Natural killer cell (primary cell): ENCODE results near the gene TMEM132D. TPM values are rescaled to one million over a fixed set of nuclear protein-coding genes. Genes with fewer than 3 reads are reported as not detected.

Experiments
- ATAC-seq, 3 donors: fragments of 150-1000 bp in 2 of 3; fragments of 200-7000 bp in 1 of 3; cut with Tn5 transposase; 1 replicate in 1 of 3; 2 replicates in 2 of 3; pipeline ENCODE4 v1.10.0; 2021; ENCODE audit warnings: mild to moderate bottlenecking in 2 of 3, moderate library complexity in 2 of 3
- DNase-seq, 2 donors: peaks; one replicate each; pipeline versions ENCODE4 v3.0.0 to v3.0.0-alpha.2; 2013 to 2021; ENCODE audit warnings: mixed read lengths in 1 of 2
- H3K27ac ChIP-seq: one replicate; pipeline ENCODE4 v1.5.1; 2013; ENCODE audit warnings: mild to moderate bottlenecking, low read length
- H3K27me3 ChIP-seq: one replicate; pipeline ENCODE4 v1.6.1; 2013; ENCODE audit warnings: low read length; ENCODE audit not compliant: control insufficient read depth, insufficient read depth
- H3K36me3 ChIP-seq: one replicate; pipeline ENCODE4 v1.6.1; 2013; ENCODE audit warnings: low read length; ENCODE audit not compliant: control insufficient read depth, insufficient read depth
- H3K4me1 ChIP-seq: one replicate; pipeline ENCODE4 v1.6.1; 2013; ENCODE audit warnings: low read length; ENCODE audit not compliant: control insufficient read depth, insufficient read depth
- H3K4me3 ChIP-seq: one replicate; pipeline ENCODE4 v1.5.1; 2013; ENCODE audit warnings: low read length
- H3K9me3 ChIP-seq: one replicate; pipeline ENCODE4 v1.6.1; 2013; ENCODE audit warnings: low read length; ENCODE audit not compliant: control insufficient read depth, insufficient read depth
- H3K27ac Mint-ChIP-seq, 2 donors: one replicate each; pipeline ENCODE4 v1.8.0; 2022; ENCODE audit warnings: mild to moderate bottlenecking in 2 of 2, mixed read lengths in 2 of 2, moderate library complexity in 1 of 2
- H3K27me3 Mint-ChIP-seq, 2 donors: one replicate each; pipeline ENCODE4 v1.8.0; 2022; ENCODE audit warnings: low read depth in 2 of 2, mixed read lengths in 2 of 2
- H3K36me3 Mint-ChIP-seq: one replicate; pipeline ENCODE4 v1.8.0; 2022; ENCODE audit warnings: mixed read lengths
- H3K4me1 Mint-ChIP-seq, 2 donors: one replicate each; pipeline ENCODE4 v1.8.0; 2022; ENCODE audit warnings: mixed read lengths in 2 of 2
- H3K4me3 Mint-ChIP-seq: one replicate; pipeline ENCODE4 v1.8.0; 2022; ENCODE audit warnings: mild to moderate bottlenecking, moderate library complexity, mixed read lengths
- H3K9me3 Mint-ChIP-seq, 2 donors: one replicate each; pipeline ENCODE4 v1.8.0; 2022; ENCODE audit warnings: mixed read lengths in 2 of 2
- CTCF ChIP-seq: fragments of 200-600 bp; IDR thresholded peaks from one replicate; pipeline ENCODE4 v1.8.0; 2022; ENCODE audit warnings: antibody characterized with exemption
- WGBS: methylation state at CpG from one replicate; pipeline ENCODE4 v1.1.7; 2013; ENCODE audit warnings: missing lambda C conversion rate; ENCODE audit not compliant: insufficient coverage; 5-methylcytosine and 5-hydroxymethylcytosine counted together
- intact Hi-C: fragments of 100-400 bp; cut with micrococcal nuclease; formaldehyde crosslinking; loops from one replicate; pipeline ENCODE4 v1.14.2; 2022
- total RNA-seq, 4 donors: library from RNA; stranded (reverse); fragments of 120-200 nt in 1 of 4; gene quantifications; one replicate each; pipeline versions ENCODE4 v1.2.3 to v1.2.4, GENCODE V29; 2013 to 2022

TMEM132D gene
- total RNA-seq, 3 donors from 2014 or later (not counting 1 experiment from before 2014, with no cell fraction given) = not detected

GRCh38 chr12:129844662-129845220, 59.1 kb downstream of the TMEM132D start:
- H3K4me1 Mint-ChIP-seq = no peaks in the 10 kb centered on the region
- H3K9me3 ChIP-seq = no peaks in the 10 kb centered on the region
- H3K4me3 ChIP-seq = no peak overlapping the region
- DNase-seq (no peak), ATAC-seq (no peak)
- no peak overlapping the region for H3K27ac ChIP-seq
- TF ChIP-seq CTCF = no peak
- no peak overlapping the region for H3K4me3 Mint-ChIP-seq
- H3K36me3 ChIP-seq = no peaks in the 10 kb centered on the region
- H3K27me3 Mint-ChIP-seq = no peaks in the 10 kb centered on the region
- intact Hi-C loops = no loop called here
- H3K27ac Mint-ChIP-seq = no peak overlapping the region
- H3K27me3 ChIP-seq = no peaks in the 10 kb centered on the region
- 60% methylated on average over 1 of the region's 5 CpGs for WGBS
- no peaks in the 10 kb centered on the region for H3K4me1 ChIP-seq
- no peaks in the 10 kb centered on the region for H3K9me3 Mint-ChIP-seq
- H3K36me3 Mint-ChIP-seq = no peaks in the 10 kb centered on the region

GRCh38 chr12:129841251-129841650, 62.6 kb downstream of the TMEM132D start:
- H3K4me3 Mint-ChIP-seq = no peak overlapping the region
- H3K4me3 ChIP-seq = no peak overlapping the region
- H3K4me1 ChIP-seq = no peaks in the 10 kb centered on the region
- no peaks in the 10 kb centered on the region for H3K36me3 ChIP-seq
- no peaks in the 10 kb centered on the region for H3K9me3 ChIP-seq
- 79% methylated on average over 2 of the region's 3 CpGs for WGBS
- no peaks in the 10 kb centered on the region for H3K4me1 Mint-ChIP-seq
- no peaks in the 10 kb centered on the region for H3K27me3 Mint-ChIP-seq
- ATAC-seq = no peak
- H3K27me3 ChIP-seq = no peaks in the 10 kb centered on the region
- H3K9me3 Mint-ChIP-seq = no peaks in the 10 kb centered on the region
- TF ChIP-seq CTCF = no peak
- H3K36me3 Mint-ChIP-seq = no peaks in the 10 kb centered on the region
- H3K27ac ChIP-seq = no peak overlapping the region
- H3K27ac Mint-ChIP-seq = no peak overlapping the region
- no peak for DNase-seq
- intact Hi-C loops = no loop called here

GRCh38 chr12:129840145-129840884, 63.5 kb downstream of the TMEM132D start:
- TF ChIP-seq CTCF = no peak
- no peak overlapping the region for H3K4me3 Mint-ChIP-seq
- Histone ChIP-seq H3K27ac (no peak overlapping the region), H3K4me3 (no peak overlapping the region), H3K9me3 (no peaks in the 10 kb centered on the region), H3K4me1 (no peaks in the 10 kb centered on the region), H3K27me3 (no peaks in the 10 kb centered on the region), H3K36me3 (no peaks in the 10 kb centered on the region)
- H3K27me3 Mint-ChIP-seq = no peaks in the 10 kb centered on the region
- no peak for ATAC-seq
- no peaks in the 10 kb centered on the region for H3K36me3 Mint-ChIP-seq
- no peak overlapping the region for H3K27ac Mint-ChIP-seq
- WGBS = 84% methylated on average over 16 of the region's 21 CpGs
- H3K4me1 Mint-ChIP-seq = no peaks in the 10 kb centered on the region
- H3K9me3 Mint-ChIP-seq = no peaks in the 10 kb centered on the region
- DNase-seq = no peak
- intact Hi-C loops = no loop called here

- Mint-ChIP-seq H3K4me1 (no peaks in the 10 kb centered on the region), H3K36me3 (no peaks in the 10 kb centered on the region), H3K27me3 (no peaks in the 10 kb centered on the region), H3K9me3 (no peaks in the 10 kb centered on the region), H3K27ac (no peak overlapping the region), H3K4me3 (no peak overlapping the region)
- Histone ChIP-seq H3K27ac (no peak overlapping the region), H3K9me3 (no peaks in the 10 kb centered on the region), H3K4me3 (no peak overlapping the region), H3K4me1 (no peaks in the 10 kb centered on the region), H3K27me3 (no peaks in the 10 kb centered on the region), H3K36me3 (no peaks in the 10 kb centered on the region)
- DNase-seq = no peak
- intact Hi-C loops = no loop called here
- ATAC-seq = no peak
- no peak for TF ChIP-seq CTCF
- WGBS = 92% methylated on average over 10 of the region's 10 CpGs
Observed at GRCh38 chr12:129839679-129840078, 64.1 kb downstream of the TMEM132D start.
